ENCODE results near the gene FPR3. TPM values are rescaled to one million over a fixed set of nuclear protein-coding genes. Genes with fewer than 3 reads are reported as not detected.

FPR3 gene
- total RNA-seq, 1 donor from 2014 or later, result not detected

GRCh38 chr19:51821456-51821855, 26.5 kb downstream of the FPR3 start:
- peaks cover 18% of the 10 kb centered on the region for H3K9me3 Mint-ChIP-seq
- Histone ChIP-seq H3K27me3 (no peaks in the 10 kb centered on the region), H2AFZ (replicated peaks) (no peak overlapping the region), H3K4me1 (no peaks in the 10 kb centered on the region), H3K4me3 (no peak overlapping the region), H3K4me2 (no peak overlapping the region), H3K79me2 (ENCODE audit: low read depth) (no peaks in the 10 kb centered on the region), H3K27ac (no peak overlapping the region), H3F3A (ENCODE audit: low read depth) (no peaks in the 10 kb centered on the region), H3K9ac (no peak overlapping the region), H3K36me3 (no peaks in the 10 kb centered on the region), H4K20me1 (ENCODE audit: low read depth) (no peaks in the 10 kb centered on the region), H3K9me3 (ENCODE audit: low read depth) (no peaks in the 10 kb centered on the region)
- TF ChIP-seq CTCF (IDR thresholded peaks at IDR 0.05) (no peak), EZH2phosphoT487 (IDR thresholded peaks at IDR 0.05) (no peak), EZH2 (IDR thresholded peaks at IDR 0.05) (no peak)
- no peak for DNase-seq (ENCODE audit: low spot score)
- no peaks in the 10 kb centered on the region for H3K4me1 Mint-ChIP-seq
- no peak overlapping the region for H3K4me3 Mint-ChIP-seq
- no peak overlapping the region for H3K27ac Mint-ChIP-seq
- peaks cover 2% of the 10 kb centered on the region for H3K27me3 Mint-ChIP-seq (ENCODE audit: insufficient read depth, low read depth)
- H3K36me3 Mint-ChIP-seq, result no peaks in the 10 kb centered on the region

DNA sequence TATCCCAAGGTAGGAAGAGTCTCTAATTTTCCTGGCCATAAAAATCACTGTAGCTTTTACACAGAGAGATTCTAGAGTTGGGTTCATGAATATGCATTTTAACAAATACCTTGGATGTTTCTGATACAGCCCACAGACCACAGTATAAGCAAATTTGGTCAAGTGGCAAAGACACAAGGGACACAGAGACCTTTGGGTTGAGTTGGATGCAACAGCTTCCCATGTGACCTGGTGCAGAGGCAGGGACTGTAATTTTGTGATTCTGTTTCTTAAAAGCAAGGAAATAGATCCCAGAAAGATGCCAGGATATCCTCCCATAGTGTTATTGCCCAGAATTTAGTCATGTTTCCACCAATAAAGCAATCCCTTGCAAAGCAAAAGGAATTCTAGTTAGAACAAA, 27.0 kb downstream of the FPR3 start:
- H3K27ac Mint-ChIP-seq, result no peak overlapping the region
- DNase-seq (ENCODE audit: low spot score), result no peak
- Histone ChIP-seq H3K4me1 (no peaks in the 10 kb centered on the region), H3K79me2 (ENCODE audit: low read depth) (no peaks in the 10 kb centered on the region), H4K20me1 (ENCODE audit: low read depth) (no peaks in the 10 kb centered on the region), H2AFZ (replicated peaks) (no peak overlapping the region), H3K9ac (no peak overlapping the region), H3K4me2 (no peak overlapping the region), H3K9me3 (ENCODE audit: low read depth) (no peaks in the 10 kb centered on the region), H3K4me3 (no peak overlapping the region), H3K27me3 (no peaks in the 10 kb centered on the region), H3K27ac (no peak overlapping the region), H3F3A (ENCODE audit: low read depth) (no peaks in the 10 kb centered on the region), H3K36me3 (no peaks in the 10 kb centered on the region)
- peaks cover 2% of the 10 kb centered on the region for H3K27me3 Mint-ChIP-seq (ENCODE audit: insufficient read depth, low read depth)
- no peak for TF ChIP-seq CTCF (IDR thresholded peaks at IDR 0.05)
- no peak for TF ChIP-seq EZH2phosphoT487 (IDR thresholded peaks at IDR 0.05)
- no peak for TF ChIP-seq EZH2 (IDR thresholded peaks at IDR 0.05)
- H3K36me3 Mint-ChIP-seq, result no peaks in the 10 kb centered on the region
- no peak overlapping the region for H3K4me3 Mint-ChIP-seq
- no peaks in the 10 kb centered on the region for H3K4me1 Mint-ChIP-seq
- H3K9me3 Mint-ChIP-seq, result peaks cover 21% of the 10 kb centered on the region

- no peaks in the 10 kb centered on the region for H3K4me1 Mint-ChIP-seq
These were observed 27.4 kb downstream of the FPR3 start for GRCh38 chr19:51822325-51822724.

More at GRCh38 chr19:51822325-51822724, 27.4 kb downstream of the FPR3 start:
- H3K9me3 Mint-ChIP-seq, result peaks cover 21% of the 10 kb centered on the region
- no peaks in the 10 kb centered on the region for H3F3A ChIP-seq (ENCODE audit: low read depth)
- H4K20me1 ChIP-seq (ENCODE audit: low read depth), result no peaks in the 10 kb centered on the region
- H3K36me3 ChIP-seq, result no peaks in the 10 kb centered on the region
- H2AFZ ChIP-seq (replicated peaks), result no peak overlapping the region
- no peak for DNase-seq (ENCODE audit: low spot score)
- no peak overlapping the region for H3K4me3 Mint-ChIP-seq
- no peaks in the 10 kb centered on the region for H3K36me3 Mint-ChIP-seq
- no peak overlapping the region for H3K27ac Mint-ChIP-seq
- no peak overlapping the region for H3K4me2 ChIP-seq
- peaks cover 2% of the 10 kb centered on the region for H3K27me3 Mint-ChIP-seq (ENCODE audit: insufficient read depth, low read depth)
- no peaks in the 10 kb centered on the region for H3K9me3 ChIP-seq (ENCODE audit: low read depth)
- no peak overlapping the region for H3K9ac ChIP-seq
- H3K27ac ChIP-seq, result no peak overlapping the region
- no peaks in the 10 kb centered on the region for H3K79me2 ChIP-seq (ENCODE audit: low read depth)
- no peak overlapping the region for H3K4me3 ChIP-seq
- no peaks in the 10 kb centered on the region for H3K27me3 ChIP-seq
- no peak for TF ChIP-seq EZH2 (IDR thresholded peaks at IDR 0.05)
- TF ChIP-seq EZH2phosphoT487 (IDR thresholded peaks at IDR 0.05), result no peak
- TF ChIP-seq CTCF (IDR thresholded peaks at IDR 0.05), result no peak
- H3K4me1 ChIP-seq, result no peaks in the 10 kb centered on the region
